Activated CD4-positive, alpha-beta T cell treated with anti-CD3 and anti-CD28 coated beads for 1 hour (primary cell): ENCODE data around the gene MYO9B.
"Not testable (repeated sequence)": the region's sequence is repeated elsewhere in the genome, so short reads cannot be mapped to it uniquely, and the experiment has no call there.

Experiments used
- DNase-seq: peaks from one replicate; pipeline ENCODE4 v3.0.0-alpha.2; 2020

MYO9B gene

GRCh38 chr19:17091758-17092333 lies 16.3 kb downstream of the MYO9B start:
- no peak for DNase-seq

GRCh38 chr19:17092696-17093095 lies 17.1 kb downstream of the MYO9B start:
- DNase-seq: no peak

- not testable (repeated sequence) for DNase-seq
These were observed 19.1 kb downstream of the MYO9B start for GRCh38 chr19:17094694-17095093.

GRCh38 chr19:17095141-17095919 lies 19.8 kb downstream of the MYO9B start:
- no peak for DNase-seq

GRCh38 chr19:17097593-17098126 lies 22.1 kb downstream of the MYO9B start:
- no peak for DNase-seq

GRCh38 chr19:17098326-17098725 lies 22.7 kb downstream of the MYO9B start:
- no peak for DNase-seq

GRCh38 chr19:17101686-17102628 lies 26.4 kb downstream of the MYO9B start:
- no peak for DNase-seq

- DNase-seq: no peak
These were observed 27.6 kb downstream of the MYO9B start for GRCh38 chr19:17103177-17103576.

- no peak for DNase-seq
These were observed 29.1 kb downstream of the MYO9B start for GRCh38 chr19:17104679-17105078.

- no peak for DNase-seq
These were observed 30.0 kb downstream of the MYO9B start for GRCh38 chr19:17105556-17105955.

GRCh38 chr19:17106964-17107363 lies 31.4 kb downstream of the MYO9B start:
- DNase-seq: not testable (repeated sequence)

- DNase-seq: no peak
These were observed 32.2 kb downstream of the MYO9B start for GRCh38 chr19:17107546-17108452.

GRCh38 chr19:17108453-17108784 lies 32.8 kb downstream of the MYO9B start:
- no peak for DNase-seq

- DNase-seq: no peak
These were observed 33.7 kb downstream of the MYO9B start for GRCh38 chr19:17109300-17109699.

GRCh38 chr19:17109962-17110598 lies 34.5 kb downstream of the MYO9B start:
- DNase-seq: no peak

- DNase-seq: no peak
These were observed 35.0 kb downstream of the MYO9B start for GRCh38 chr19:17110599-17110966.

GRCh38 chr19:17111766-17112165 lies 36.2 kb downstream of the MYO9B start:
- DNase-seq: no peak

GRCh38 chr19:17112271-17112670 lies 36.7 kb downstream of the MYO9B start:
- DNase-seq: no peak

GRCh38 chr19:17112700-17113099 lies 37.1 kb downstream of the MYO9B start:
- DNase-seq: no peak

GRCh38 chr19:17113127-17113785 lies 37.7 kb downstream of the MYO9B start:
- no peak for DNase-seq

- DNase-seq: no peak
These were observed 38.8 kb downstream of the MYO9B start for GRCh38 chr19:17114414-17114831.
